HCT116 (cell line): Measurements from ENCODE around the gene HPX. TPM values are rescaled to one million over a fixed set of nuclear protein-coding genes. Genes with fewer than 3 reads are reported as not detected.

Experiments
- ATAC-seq: fragments of 200-7000 bp; cut with Tn5 transposase; 2 replicates; pipeline ENCODE4 v1.9.1; 2020; ENCODE audit warnings: mild to moderate bottlenecking, moderate library complexity
- BruUV-seq: library from RNA; stranded (reverse); fragments of 400-500 nt; replicated peaks from 2 replicates; lab custom pipeline; 2021; lab: Mats Ljungman, UMichigan
- CTCF ChIA-PET: fragments of 300-600 bp; sonication (Branson Sonifier 250); formaldehyde crosslinking; loops from one replicate; lab custom pipeline; 2021; ENCODE audit warnings: antibody characterized with exemption; lab: Charles Lee
- POLR2A ChIA-PET: fragments of 300-600, 350-600 bp; sonication (Branson Sonifier 250); formaldehyde crosslinking; loops from one replicate; lab custom pipeline; 2021; ENCODE audit warnings: antibody characterized with exemption; lab: Charles Lee
- RAD21 ChIA-PET, 2 experiments: fragments of 300-600 bp; sonication (Branson Sonifier 250); formaldehyde crosslinking; loops; one replicate each; lab custom pipeline; 2023; ENCODE audit warnings: low total read pairs in 2 of 2; ENCODE audit not compliant: uncharacterized antibody in 2 of 2, unreplicated experiment in 2 of 2, low non-redundant PET in 1 of 2; lab: Charles Lee
- DNase-seq: peaks from one replicate; pipeline ENCODE4 v3.0.0-alpha.2; 2010; ENCODE audit warnings: low read depth, low spot score
- H2AFZ ChIP-seq: fragments of 200-600 bp; shearing (Covaris generic), sonication (generic); 2 replicates; pipeline ENCODE4 v1.6.1; 2017; ENCODE audit warnings: low read depth, mixed run types, mixed read lengths, antibody characterized with exemption, low read length; ENCODE audit not compliant: poor library complexity, severe bottlenecking
- H3K27ac ChIP-seq: 2 replicates; pipeline ENCODE4 v1.5.1; 2012; ENCODE audit warnings: low read depth, low read length
- H3K27me3 ChIP-seq: fragments of 200-600 bp; sonication (generic); 2 replicates; pipeline ENCODE4 v1.6.1; 2016; ENCODE audit warnings: mixed run types, low read length, mixed read lengths; ENCODE audit not compliant: insufficient read depth
- H3K36me3 ChIP-seq, 2 experiments: fragments of 200-500 bp in 1 of 2; fragments of 200-600 bp in 1 of 2; sonication (Bioruptor generic) in 1 of 2; sonication (generic) in 1 of 2; 2 replicates each; pipeline versions ENCODE4 v1.5.1 to v1.6.1; 2014 to 2016; ENCODE audit warnings: low read length in 2 of 2, inconsistent platforms in 1 of 2, mixed read lengths in 1 of 2, mixed run types in 1 of 2; ENCODE audit not compliant: insufficient read depth in 2 of 2, control insufficient read depth in 1 of 2
- H3K4me1 ChIP-seq, 2 experiments: fragments of 200-600 bp in 1 of 2; sonication (generic) in 1 of 2; 2 replicates each; pipeline versions ENCODE4 v1.5.1 to v1.6.1; 2012 to 2017; ENCODE audit warnings: low read length in 2 of 2, inconsistent platforms in 1 of 2, mild to moderate bottlenecking in 1 of 2, mixed read lengths in 1 of 2, mixed run types in 1 of 2, moderate library complexity in 1 of 2; ENCODE audit not compliant: insufficient read depth in 2 of 2, control insufficient read depth in 1 of 2
- H3K4me2 ChIP-seq: fragments of 200-600 bp; sonication (generic); 2 replicates; pipeline ENCODE4 v1.6.1; 2017; ENCODE audit warnings: mixed run types, low read length, mixed read lengths
- H3K4me3 ChIP-seq, 2 experiments: fragments of 200-600 bp in 1 of 2; sonication (generic) in 1 of 2; replicated peaks in 1 of 2; 2 replicates each; pipeline ENCODE4 v1.5.1; 2011 to 2016; ENCODE audit warnings: low read length in 2 of 2, control low read depth in 1 of 2, low read depth in 1 of 2, mild to moderate bottlenecking in 1 of 2, mixed read lengths in 1 of 2, mixed run types in 1 of 2
- H3K79me2 ChIP-seq: fragments of 200-600 bp; sonication (generic); 2 replicates; pipeline ENCODE4 v1.6.1; 2017; ENCODE audit warnings: mild to moderate bottlenecking, mixed run types, low read length, moderate library complexity, mixed read lengths; ENCODE audit not compliant: insufficient read depth
- H3K9ac ChIP-seq: fragments of 200-600 bp; sonication (generic); 2 replicates; pipeline ENCODE4 v1.6.1; 2016; ENCODE audit warnings: low read length, mixed read lengths
- H3K9me2 ChIP-seq: fragments of 200-600 bp; sonication (generic), shearing (Covaris generic); 2 replicates; pipeline ENCODE4 v1.6.1; 2017; ENCODE audit warnings: mixed run types, mild to moderate bottlenecking, moderate library complexity; ENCODE audit not compliant: insufficient read depth
- H3K9me3 ChIP-seq, 2 experiments: fragments of 200-500 bp in 1 of 2; fragments of 200-600 bp in 1 of 2; sonication (Bioruptor generic) in 1 of 2; sonication (generic) in 1 of 2; 2 replicates each; pipeline ENCODE4 v1.6.1; 2014 to 2017; ENCODE audit warnings: low read length in 2 of 2, mixed read lengths in 2 of 2, inconsistent platforms in 1 of 2, low read depth in 1 of 2, mild to moderate bottlenecking in 1 of 2, mixed run types in 1 of 2, moderate library complexity in 1 of 2; ENCODE audit not compliant: control insufficient read depth in 1 of 2, insufficient read depth in 1 of 2
- H4K20me1 ChIP-seq: fragments of 200-600 bp; sonication (generic), shearing (Covaris generic); 2 replicates; pipeline ENCODE4 v1.6.1; 2017; ENCODE audit warnings: mixed run types, mild to moderate bottlenecking, moderate library complexity; ENCODE audit not compliant: insufficient read depth
- CBX3 ChIP-seq: IDR thresholded peaks from 2 replicates; pipeline ENCODE4 v1.6.1; 2012; ENCODE audit warnings: low read depth
- CEBPB ChIP-seq: IDR thresholded peaks from 2 replicates; pipeline ENCODE4 v1.6.1; 2012; ENCODE audit warnings: low read depth
- EGR1 ChIP-seq: IDR thresholded peaks from 2 replicates; pipeline ENCODE4 v1.6.1; 2012; ENCODE audit warnings: low read depth
- ELF1 ChIP-seq: IDR thresholded peaks from 2 replicates; pipeline ENCODE4 v1.6.1; 2012; ENCODE audit warnings: low read depth, borderline replicate concordance
- EZH2 ChIP-seq: fragments of 200-600 bp; sonication (generic); IDR thresholded peaks from 2 replicates; pipeline ENCODE4 v1.6.1; 2017; ENCODE audit warnings: antibody characterized with exemption, mixed run types
- JUND ChIP-seq: IDR thresholded peaks from 2 replicates; pipeline ENCODE4 v1.6.1; 2012
- POLR2A ChIP-seq: IDR thresholded peaks from 2 replicates; pipeline ENCODE4 v1.7.0; 2011; ENCODE audit warnings: borderline replicate concordance; ENCODE audit not compliant: insufficient read depth, insufficient read length; ENCODE audit errors: extremely low read depth
- RAD21 ChIP-seq: IDR thresholded peaks from 2 replicates; pipeline ENCODE4 v1.6.1; 2012; ENCODE audit warnings: low read depth, mild to moderate bottlenecking
- SIN3A ChIP-seq: IDR thresholded peaks from 2 replicates; pipeline ENCODE4 v1.6.1; 2012; ENCODE audit warnings: low read depth
- SRF ChIP-seq: IDR thresholded peaks from 2 replicates; pipeline ENCODE4 v1.6.1; 2012; ENCODE audit warnings: low read depth
- TCF7L2 ChIP-seq: IDR thresholded peaks from 2 replicates; pipeline ENCODE4 v1.7.0; 2011; ENCODE audit warnings: borderline replicate concordance, inconsistent platforms; ENCODE audit not compliant: insufficient read depth, insufficient read length; ENCODE audit errors: extremely low read depth
- YY1 ChIP-seq: IDR thresholded peaks from 2 replicates; pipeline ENCODE4 v1.6.1; 2011; ENCODE audit warnings: low read length, low read depth, moderate library complexity, mild to moderate bottlenecking; ENCODE audit not compliant: insufficient replicate concordance; ENCODE audit errors: extremely low read depth
- ZNF274 ChIP-seq: fragments of 200-500 bp; sonication (Bioruptor generic); IDR thresholded peaks from 2 replicates; pipeline ENCODE4 v1.6.1; 2014; ENCODE audit warnings: mild to moderate bottlenecking, low read depth, low read length, inconsistent platforms
- intact Hi-C: fragments of 100-400 bp; cut with micrococcal nuclease; formaldehyde crosslinking; loops from 2 replicates; pipeline ENCODE4 v1.10.0; 2022
- total RNA-seq: library from RNA; stranded (reverse); gene quantifications from one replicate; pipeline ENCODE4 v1.2.1, GENCODE V29; 2021; ENCODE audit not compliant: unreplicated experiment
- TF ChIP-seq, protein P1 (sequence below): IDR thresholded peaks from 2 replicates; pipeline ENCODE4 v1.6.1; 2011; ENCODE audit warnings: mild to moderate bottlenecking, low read length, moderate library complexity; ENCODE audit not compliant: insufficient replicate concordance; ENCODE audit errors: extremely low read depth
- TF ChIP-seq, protein P2 (sequence below): IDR thresholded peaks from 2 replicates; pipeline ENCODE4 v1.6.1; 2012

Gene HPX
- total RNA-seq, 1 experiment from 2014 or later: 4.6 TPM

DNA sequence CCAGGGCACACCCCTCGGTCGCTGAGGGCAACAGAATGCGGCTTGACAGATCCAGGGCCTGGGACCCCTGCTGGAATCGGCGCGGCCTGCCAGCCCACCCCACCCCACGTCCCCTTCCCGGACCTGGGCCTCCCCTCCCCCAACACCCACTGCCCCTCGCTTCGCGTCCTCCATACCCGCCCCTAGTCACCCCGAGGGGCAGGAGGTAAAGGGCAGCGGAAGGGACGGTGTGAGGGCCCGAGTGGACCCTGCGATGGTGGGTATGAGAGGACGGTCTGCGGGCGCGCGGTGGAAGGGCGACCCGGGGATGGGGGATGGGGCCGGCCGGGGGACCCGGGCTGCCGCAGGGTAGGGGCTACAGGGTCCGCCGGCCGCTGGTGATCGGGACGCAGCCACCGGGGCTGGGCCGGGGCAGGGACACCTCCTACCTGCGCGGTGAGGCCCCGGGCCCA, 22.2 kb downstream of the HPX start (continued):
- TF ChIP-seq EGR1: no peak
- TF ChIP-seq RAD21: no peak
- TF ChIP-seq YY1: no peak
- TF ChIP-seq ELF1: no peak
- TF ChIP-seq SIN3A: no peak
- TF ChIP-seq ZNF274: no peak
- TF ChIP-seq, all 23 proteins: peak for 0

DNA sequence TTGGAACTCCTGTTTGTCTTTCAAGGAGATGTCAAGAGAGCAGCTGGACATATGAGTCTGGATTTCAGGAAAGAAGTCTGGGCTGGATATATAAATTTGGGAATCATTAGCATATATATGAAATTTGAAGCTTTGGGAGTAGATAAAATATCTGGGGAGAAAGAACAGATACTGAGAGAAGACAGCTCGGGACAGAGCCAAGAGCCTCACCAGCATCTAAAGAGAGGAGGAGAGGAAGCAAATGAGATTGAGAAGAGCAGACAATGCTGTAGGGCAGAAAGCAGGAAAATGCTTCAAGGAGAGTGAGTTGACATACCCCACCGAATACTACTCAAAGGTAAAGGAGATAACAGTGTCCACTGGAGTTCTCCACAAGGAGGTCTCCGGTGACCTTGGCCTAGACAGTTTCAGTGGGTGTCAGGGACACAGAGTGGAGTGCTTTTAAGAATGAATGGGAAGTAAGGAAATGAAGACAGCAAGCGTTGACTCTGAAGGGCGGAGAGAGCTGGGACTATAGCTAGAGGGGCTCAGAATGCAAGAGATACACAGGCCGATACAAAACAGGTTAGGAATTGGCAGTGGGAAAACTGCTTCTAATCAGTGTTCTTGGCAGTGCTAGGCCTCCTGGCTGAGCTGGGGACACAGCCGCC, 22.8 kb downstream of the HPX start:
- ChIA-PET CTCF (interaction anchor here (1.6 to 1.9 kb wide), 2 partner anchors 25 to 39 kb away, joined by 6 read pairs; no protein-coding TSS in a partner anchor), POLR2A (interaction anchor here (1.6 kb wide), 1 partner anchor 63 kb away, joined by 5 read pairs; the partner anchor contains the start of genes ARFIP2 and TIMM10B), RAD21 (no interaction called here)
- Histone ChIP-seq H3K36me3 (no peaks in the 10 kb centered on the region), H3K9me2 (no peaks in the 10 kb centered on the region), H3K27me3 (no peaks in the 10 kb centered on the region), H3K9ac (no peak overlapping the region), H3K4me2 (peak overlapping the region; percentile 71), H3K27ac (no peak overlapping the region), H2AFZ (no peak overlapping the region), H4K20me1 (no peaks in the 10 kb centered on the region), H3K4me3 (peak overlapping the region; percentile 11 to 72; a peak in 2 of 4 replicates), H3K9me3 (no peaks in the 10 kb centered on the region), H3K79me2 (no peaks in the 10 kb centered on the region), H3K4me1 (peaks cover 3 to 5% of the 10 kb centered on the region in 2 experiments; a peak in 2 of 4 replicates)
- no TSS peak for BruUV-seq
- DNase-seq (no peak), ATAC-seq (no peak)
- intact Hi-C loops: no loop called here
- no peak for TF ChIP-seq CEBPB

DNA sequence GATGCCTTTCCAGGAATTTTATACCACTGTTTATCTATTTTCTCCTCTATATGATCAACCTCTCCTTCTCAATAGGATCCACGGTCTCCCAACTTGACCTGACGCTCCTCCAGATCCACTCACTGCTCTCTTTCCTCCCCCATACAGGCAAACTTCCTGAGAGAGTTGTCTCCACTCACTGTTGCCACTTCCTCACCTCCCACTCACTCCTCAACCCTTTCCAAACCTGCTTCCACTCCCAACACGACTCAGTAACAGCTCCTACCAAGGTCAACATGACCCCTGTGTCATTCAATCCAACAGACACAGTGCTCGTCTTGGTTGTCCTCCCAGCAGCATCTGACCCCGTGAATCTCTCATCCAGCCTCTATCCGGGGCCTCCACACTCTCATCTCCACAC, 25.0 kb downstream of the HPX start:
- TF ChIP-seq SIN3A: no peak
- no peak for TF ChIP-seq SRF
- no peak for TF ChIP-seq CBX3
- TF ChIP-seq, protein P1, sequence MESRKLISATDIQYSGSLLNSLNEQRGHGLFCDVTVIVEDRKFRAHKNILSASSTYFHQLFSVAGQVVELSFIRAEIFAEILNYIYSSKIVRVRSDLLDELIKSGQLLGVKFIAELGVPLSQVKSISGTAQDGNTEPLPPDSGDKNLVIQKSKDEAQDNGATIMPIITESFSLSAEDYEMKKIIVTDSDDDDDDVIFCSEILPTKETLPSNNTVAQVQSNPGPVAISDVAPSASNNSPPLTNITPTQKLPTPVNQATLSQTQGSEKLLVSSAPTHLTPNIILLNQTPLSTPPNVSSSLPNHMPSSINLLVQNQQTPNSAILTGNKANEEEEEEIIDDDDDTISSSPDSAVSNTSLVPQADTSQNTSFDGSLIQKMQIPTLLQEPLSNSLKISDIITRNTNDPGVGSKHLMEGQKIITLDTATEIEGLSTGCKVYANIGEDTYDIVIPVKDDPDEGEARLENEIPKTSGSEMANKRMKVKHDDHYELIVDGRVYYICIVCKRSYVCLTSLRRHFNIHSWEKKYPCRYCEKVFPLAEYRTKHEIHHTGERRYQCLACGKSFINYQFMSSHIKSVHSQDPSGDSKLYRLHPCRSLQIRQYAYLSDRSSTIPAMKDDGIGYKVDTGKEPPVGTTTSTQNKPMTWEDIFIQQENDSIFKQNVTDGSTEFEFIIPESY: no peak
- TF ChIP-seq RAD21: no peak
- TF ChIP-seq JUND: no peak
- no peak for TF ChIP-seq EGR1
- TF ChIP-seq, protein P2, sequence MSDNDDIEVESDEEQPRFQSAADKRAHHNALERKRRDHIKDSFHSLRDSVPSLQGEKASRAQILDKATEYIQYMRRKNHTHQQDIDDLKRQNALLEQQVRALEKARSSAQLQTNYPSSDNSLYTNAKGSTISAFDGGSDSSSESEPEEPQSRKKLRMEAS: no peak
- no peak for TF ChIP-seq POLR2A
- TF ChIP-seq EZH2: no peak
- TF ChIP-seq CEBPB: no peak
- no peak for TF ChIP-seq ELF1
- TF ChIP-seq TCF7L2: no peak
- no peak for TF ChIP-seq YY1
- DNase-seq (no peak), ATAC-seq (no peak)
- intact Hi-C loops: no loop called here
- Histone ChIP-seq H3K27ac (no peak overlapping the region), H4K20me1 (no peaks in the 10 kb centered on the region), H2AFZ (no peak overlapping the region), H3K27me3 (no peaks in the 10 kb centered on the region), H3K4me1 (peaks cover 3 to 5% of the 10 kb centered on the region in 2 experiments; a peak in 2 of 4 replicates), H3K4me3 (no peak overlapping the region), H3K9me2 (no peaks in the 10 kb centered on the region), H3K36me3 (no peaks in the 10 kb centered on the region), H3K9ac (no peak overlapping the region), H3K79me2 (no peaks in the 10 kb centered on the region), H3K4me2 (no peak overlapping the region), H3K9me3 (no peaks in the 10 kb centered on the region)
- BruUV-seq: no TSS peak
- RAD21 ChIA-PET: no interaction called here
- POLR2A ChIA-PET: no interaction called here
- CTCF ChIA-PET: no interaction called here
